PC-3 (cell line): ENCODE data around the gene CMC1.

ENCODE experiments used
- EZH2 ChIP-seq: fragments of 300-600 bp; sonication (generic); IDR thresholded peaks from one replicate; pipeline ENCODE4 v1.6.1; 2017; ENCODE audit warnings: antibody characterized with exemption, mild to moderate bottlenecking, low read length; ENCODE audit not compliant: unreplicated experiment
- EZH2phosphoT487 ChIP-seq: fragments of 300-600 bp; sonication (generic); IDR thresholded peaks from 2 replicates; pipeline ENCODE4 v1.6.1; 2018; ENCODE audit warnings: mild to moderate bottlenecking, antibody characterized with exemption, low read length, borderline replicate concordance
- TF ChIP-seq, protein P1 (sequence below): fragments of 300-600 bp; sonication (generic); conservative IDR thresholded peaks from 2 replicates; pipeline ENCODE4 v1.5.1; 2017; ENCODE audit warnings: antibody characterized with exemption, low read depth, mild to moderate bottlenecking, low read length

GRCh38 chr3:28337230-28337629 is 95.8 kb downstream of the CMC1 start:
- TF ChIP-seq EZH2 (no peak), EZH2phosphoT487 (no peak)
- TF ChIP-seq, protein P1, sequence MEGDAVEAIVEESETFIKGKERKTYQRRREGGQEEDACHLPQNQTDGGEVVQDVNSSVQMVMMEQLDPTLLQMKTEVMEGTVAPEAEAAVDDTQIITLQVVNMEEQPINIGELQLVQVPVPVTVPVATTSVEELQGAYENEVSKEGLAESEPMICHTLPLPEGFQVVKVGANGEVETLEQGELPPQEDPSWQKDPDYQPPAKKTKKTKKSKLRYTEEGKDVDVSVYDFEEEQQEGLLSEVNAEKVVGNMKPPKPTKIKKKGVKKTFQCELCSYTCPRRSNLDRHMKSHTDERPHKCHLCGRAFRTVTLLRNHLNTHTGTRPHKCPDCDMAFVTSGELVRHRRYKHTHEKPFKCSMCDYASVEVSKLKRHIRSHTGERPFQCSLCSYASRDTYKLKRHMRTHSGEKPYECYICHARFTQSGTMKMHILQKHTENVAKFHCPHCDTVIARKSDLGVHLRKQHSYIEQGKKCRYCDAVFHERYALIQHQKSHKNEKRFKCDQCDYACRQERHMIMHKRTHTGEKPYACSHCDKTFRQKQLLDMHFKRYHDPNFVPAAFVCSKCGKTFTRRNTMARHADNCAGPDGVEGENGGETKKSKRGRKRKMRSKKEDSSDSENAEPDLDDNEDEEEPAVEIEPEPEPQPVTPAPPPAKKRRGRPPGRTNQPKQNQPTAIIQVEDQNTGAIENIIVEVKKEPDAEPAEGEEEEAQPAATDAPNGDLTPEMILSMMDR, result no peak
